Skeletal muscle cell (primary cell): ENCODE data around the gene DIAPH2.

Source experiments
- DNase-seq: peaks from one replicate; pipeline ENCODE4 v3.0.0-alpha.2; 2010; ENCODE audit warnings: low read depth
- H3K4me3 ChIP-seq: 2 replicates; pipeline ENCODE4 v1.5.1; 2011; ENCODE audit warnings: low read depth, mild to moderate bottlenecking, control low read depth, low read length, moderate library complexity

Gene DIAPH2

DNA sequence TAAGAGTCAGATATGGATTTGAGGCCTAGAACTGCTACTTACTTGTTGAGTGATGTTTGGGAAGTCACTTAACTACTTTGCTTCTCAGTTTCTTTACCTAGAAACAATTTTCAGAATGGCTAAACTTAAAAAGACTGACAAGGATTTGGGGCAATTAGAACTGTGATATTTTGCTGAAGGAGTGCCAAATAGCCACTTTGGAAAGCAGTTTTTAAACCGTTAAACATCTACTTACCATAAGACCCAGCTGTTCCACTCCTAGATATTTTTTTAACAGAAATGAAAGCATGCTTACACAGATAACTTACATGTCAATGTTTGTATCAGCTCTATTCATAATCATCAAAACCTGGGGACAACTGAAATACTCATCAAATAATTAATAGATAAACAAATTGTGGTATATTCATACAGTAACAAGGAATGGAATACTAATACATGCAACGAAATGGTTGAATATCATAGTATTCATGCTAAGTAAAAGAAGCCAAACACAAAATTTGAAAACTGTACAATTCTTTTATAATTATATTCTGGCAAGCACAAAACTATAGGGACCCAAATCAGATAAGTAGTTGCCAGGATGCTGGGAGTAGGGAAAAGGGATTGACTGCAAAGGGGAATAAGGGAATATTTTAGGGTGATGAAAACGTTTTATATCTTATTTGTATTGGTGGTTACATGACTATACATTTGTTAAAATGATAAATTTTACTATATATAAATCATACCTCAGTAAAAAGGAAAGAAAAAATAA is 223.1 kb downstream of the DIAPH2 start:
- no peak overlapping the region for H3K4me3 ChIP-seq
- no peak for DNase-seq

DNA sequence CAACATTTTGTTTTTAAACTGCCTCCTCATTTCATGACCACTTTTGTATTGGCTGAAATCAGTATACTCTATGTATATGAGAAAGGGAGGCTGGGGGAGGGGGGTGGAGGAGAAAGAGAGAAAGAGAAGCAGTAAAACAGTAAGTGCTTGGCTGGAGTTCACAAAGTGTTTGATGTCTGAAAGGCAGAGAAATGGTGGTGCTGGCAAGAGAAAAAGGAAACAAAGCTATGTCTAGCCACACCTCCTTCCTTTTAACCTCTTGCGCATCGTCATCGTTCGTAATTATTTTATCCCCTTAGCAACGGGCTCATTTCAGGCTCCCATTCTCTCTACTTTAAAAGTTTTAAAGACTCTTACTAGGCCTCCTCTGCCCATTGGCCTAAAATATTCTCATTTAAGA is 224.6 kb downstream of the DIAPH2 start:
- DNase-seq, result no peak

DNA sequence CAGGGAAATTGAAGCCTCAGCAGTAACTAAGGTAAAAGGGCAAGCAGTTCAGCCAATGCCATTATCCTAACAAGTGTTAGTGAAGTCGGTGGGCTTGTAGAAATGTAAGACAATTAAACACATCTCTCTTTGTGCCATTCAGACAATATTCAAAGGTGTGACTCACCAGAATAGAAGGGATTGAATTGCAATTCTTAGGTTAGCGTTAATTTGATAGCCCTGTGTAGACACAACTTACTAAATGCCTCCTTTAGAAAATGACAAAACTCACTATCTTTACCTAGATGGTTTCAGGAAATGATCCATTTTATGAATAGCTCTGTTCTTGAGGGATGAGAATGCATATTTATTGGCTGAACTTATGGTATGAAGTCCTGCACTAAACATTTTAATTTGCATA is 234.2 kb downstream of the DIAPH2 start:
- H3K4me3 ChIP-seq, result no peak overlapping the region

More for the DNA sequence above, 224.6 kb downstream of the DIAPH2 start:
- H3K4me3 ChIP-seq, result no peak overlapping the region

DNA sequence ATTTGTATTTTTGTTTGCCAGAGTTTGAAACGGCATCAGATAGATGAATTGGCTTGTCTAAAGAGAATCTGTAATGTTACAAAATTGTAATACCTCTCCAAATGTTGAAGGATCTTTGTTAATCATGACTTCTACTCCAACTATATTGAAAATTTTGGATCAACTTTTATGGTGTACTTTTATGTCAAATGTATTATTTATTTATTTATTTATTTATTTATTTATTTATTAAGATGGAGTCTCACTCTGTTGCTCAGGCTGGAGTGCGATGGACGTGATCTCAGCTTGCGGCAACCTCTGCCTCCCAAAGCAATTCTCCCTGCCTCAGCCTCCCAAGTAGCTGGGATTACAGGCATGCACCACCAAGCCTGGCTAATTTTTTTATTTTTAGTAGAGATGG is 235.0 kb downstream of the DIAPH2 start:
- DNase-seq, result no peak

More for the DNA sequence above, 234.2 kb downstream of the DIAPH2 start:
- no peak for DNase-seq

DNA sequence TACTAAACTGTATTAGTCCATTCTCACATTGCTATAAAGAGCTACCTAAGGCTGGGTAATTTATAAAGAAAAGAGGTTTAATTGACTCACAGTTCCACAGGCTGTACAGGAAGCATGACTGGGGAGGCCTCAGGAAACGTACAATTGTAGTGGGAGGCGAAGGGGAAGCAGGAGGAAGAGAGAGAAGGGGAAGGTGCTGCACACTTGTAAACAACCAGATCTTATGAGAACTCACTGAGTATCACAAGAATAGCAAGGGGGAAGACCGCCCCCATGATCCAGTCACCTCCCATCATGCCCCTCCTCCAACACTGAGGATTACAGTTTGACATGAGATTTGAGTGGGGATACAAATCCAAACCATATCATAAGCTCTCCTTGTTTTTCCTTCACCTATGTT is 239.9 kb downstream of the DIAPH2 start:
- DNase-seq, result no peak
- H3K4me3 ChIP-seq, result no peak overlapping the region

More for the DNA sequence above, 235.0 kb downstream of the DIAPH2 start:
- no peak overlapping the region for H3K4me3 ChIP-seq

DNA sequence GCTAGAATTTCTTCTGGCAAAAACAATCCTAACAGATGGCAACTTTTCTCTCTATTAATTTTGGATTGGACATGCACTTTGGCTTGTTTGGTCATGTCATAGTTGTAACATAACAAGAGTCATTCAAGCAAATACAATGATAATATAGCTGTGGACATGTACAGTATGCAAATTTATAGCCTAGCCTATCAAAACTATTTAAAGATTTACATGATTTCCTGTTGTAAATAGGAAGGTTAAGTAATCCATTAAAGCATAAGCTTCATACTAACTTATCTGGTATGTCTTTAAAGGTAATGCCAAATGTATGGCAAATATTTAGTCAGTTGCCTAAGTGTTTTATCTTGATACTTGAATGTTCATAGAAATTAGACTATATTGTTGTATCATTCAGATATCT is 244.4 kb downstream of the DIAPH2 start:
- H3K4me3 ChIP-seq, result no peak overlapping the region
- no peak for DNase-seq

DNA sequence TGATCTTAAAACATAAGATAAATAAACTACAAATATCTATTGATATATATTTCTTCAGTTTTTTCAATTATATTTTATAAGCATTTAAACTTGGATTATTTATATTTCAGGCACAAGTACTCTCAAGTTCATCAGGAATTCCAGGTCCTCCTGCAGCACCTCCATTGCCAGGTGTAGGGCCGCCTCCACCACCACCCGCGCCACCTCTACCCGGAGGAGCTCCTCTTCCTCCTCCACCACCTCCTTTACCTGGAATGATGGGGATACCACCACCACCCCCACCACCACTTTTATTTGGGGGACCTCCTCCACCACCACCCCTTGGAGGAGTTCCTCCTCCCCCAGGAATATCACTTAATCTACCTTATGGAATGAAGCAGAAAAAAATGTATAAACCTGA is 273.1 kb downstream of the DIAPH2 start:
- H3K4me3 ChIP-seq, result no peak overlapping the region
- DNase-seq, result no peak

DNA sequence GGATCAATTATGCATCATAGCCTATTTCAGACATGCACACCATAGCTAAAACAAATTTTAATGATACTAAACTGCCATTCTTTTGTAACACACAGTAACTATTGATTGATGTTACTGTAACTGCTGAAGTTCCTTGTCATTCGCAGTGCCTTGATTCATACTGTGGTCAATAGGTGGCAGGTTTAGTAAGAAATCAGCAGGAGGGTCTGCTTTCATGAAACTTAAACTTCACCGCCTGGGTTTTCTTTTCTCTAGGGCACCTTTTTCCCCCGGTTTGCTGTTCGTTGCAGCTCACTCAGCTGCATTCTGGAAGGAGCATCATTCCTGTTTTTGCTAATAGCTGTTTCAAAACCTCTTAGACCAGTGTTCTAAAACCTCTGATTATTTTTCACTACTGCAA is 287.2 kb downstream of the DIAPH2 start:
- DNase-seq, result no peak
- no peak overlapping the region for H3K4me3 ChIP-seq

DNA sequence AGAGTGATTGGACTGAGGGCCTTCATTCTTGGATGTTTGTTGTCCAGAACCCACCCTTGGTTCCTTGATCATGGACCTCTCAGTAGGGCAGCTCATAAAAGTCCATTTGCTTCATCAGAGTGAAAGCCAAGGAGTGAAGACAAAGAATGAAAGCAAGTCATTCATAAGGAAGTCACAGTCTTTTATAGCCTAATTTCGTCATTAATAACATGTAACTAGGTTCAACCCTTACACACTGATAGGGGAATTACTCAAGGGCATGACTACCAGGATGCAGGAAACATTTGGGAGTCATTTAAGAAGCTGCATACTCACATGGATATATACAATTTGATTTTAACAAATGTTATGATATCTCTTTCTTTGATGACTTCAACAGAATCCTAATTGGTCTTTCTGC is 294.3 kb downstream of the DIAPH2 start:
- DNase-seq, result no peak
- H3K4me3 ChIP-seq, result no peak overlapping the region

DNA sequence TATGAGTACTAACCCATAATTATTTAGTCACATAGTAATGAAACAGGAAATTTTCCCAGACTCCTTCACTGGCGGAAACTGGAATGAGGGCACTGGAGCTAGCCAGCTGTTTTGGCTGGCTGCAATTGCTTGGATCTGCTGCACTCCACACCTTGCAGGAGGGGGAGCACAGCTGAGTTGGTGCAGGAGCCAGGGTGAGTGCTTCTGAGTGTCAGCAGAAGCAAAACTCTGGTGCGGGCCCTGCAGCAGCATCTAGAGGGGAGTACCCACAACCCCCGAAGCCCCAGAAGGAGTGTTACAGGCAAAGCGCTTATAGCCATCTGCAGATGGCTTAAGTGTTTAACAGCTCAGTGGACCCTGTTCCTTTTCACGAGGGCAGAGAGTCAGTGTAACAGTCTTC is 295.1 kb downstream of the DIAPH2 start:
- no peak overlapping the region for H3K4me3 ChIP-seq
- DNase-seq, result no peak

DNA sequence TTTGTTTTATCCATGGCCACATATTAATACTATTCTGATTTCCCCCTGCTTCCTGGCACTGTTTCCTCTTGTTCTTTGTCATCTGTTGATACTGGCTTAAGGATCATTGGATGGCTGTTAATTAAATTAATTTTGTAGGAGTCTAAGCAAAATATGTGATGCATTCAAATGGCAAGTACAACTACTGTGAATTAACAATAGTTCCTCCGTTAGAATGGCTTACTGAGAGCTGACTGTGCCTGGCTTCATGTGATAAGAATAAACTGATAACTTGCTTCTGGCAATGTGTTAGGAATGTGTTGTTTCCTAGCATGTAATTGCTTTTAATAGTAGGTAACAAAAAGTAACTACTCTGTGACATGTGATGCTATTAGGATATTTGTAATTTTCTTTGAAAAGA is 297.5 kb downstream of the DIAPH2 start:
- H3K4me3 ChIP-seq, result no peak overlapping the region
- no peak for DNase-seq

DNA sequence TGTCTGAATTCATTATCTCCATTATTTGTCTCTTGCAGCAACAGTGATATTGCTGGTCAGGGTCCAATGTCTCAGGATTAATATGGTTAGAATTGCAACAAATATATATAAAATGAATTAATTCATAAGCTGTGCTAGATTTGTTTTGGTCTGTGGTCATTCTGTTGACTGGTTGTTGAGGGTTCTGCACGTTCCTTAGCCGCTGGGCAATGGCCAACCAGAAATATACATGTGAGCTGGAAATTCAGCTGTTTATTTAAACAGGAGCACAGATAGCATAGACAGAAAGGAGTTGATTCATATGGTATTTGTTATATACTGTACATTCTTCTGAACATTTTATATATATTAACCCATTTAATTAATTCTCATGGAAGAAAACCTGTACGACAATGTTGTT is 299.9 kb downstream of the DIAPH2 start:
- no peak for DNase-seq
- no peak overlapping the region for H3K4me3 ChIP-seq

DNA sequence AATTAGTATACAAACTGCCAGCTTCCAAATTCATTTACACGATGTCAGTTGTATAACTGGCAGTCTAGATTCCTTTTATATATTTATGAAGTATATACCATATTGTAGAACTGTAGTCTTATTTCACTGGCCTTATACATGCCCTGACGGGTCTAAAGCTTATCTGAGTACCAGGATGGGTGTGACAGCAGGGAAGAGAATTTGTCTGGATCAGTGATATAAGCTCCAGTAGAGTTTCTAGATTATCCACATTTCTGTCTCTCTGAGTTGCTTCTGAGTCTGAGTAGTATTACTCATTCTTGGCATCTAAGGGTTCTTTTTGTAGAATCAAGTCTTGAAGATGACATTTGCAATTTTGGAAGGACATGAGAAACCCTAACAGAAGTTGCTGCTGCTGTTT is 300.4 kb downstream of the DIAPH2 start:
- DNase-seq, result no peak
- no peak overlapping the region for H3K4me3 ChIP-seq

DNA sequence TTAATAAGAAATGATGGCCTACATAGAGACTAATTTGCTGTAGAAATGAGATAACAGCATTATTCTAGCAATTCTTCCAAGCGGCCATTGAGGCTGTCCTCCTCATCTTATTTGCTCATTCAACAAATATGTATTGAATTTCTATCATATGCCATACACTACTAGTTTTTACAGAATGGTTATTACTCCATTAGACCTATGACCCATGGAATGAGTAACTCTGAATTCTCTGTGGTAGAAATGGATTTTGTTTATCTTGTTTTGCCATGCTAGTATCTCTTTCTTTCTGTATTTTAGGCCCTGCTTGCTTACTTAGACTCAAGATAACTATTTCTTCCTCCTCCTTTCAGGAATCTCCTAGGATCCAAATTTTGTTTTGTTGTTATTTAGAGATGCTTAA is 302.6 kb downstream of the DIAPH2 start:
- H3K4me3 ChIP-seq, result no peak overlapping the region
- peak; percentile 6 for DNase-seq

DNA sequence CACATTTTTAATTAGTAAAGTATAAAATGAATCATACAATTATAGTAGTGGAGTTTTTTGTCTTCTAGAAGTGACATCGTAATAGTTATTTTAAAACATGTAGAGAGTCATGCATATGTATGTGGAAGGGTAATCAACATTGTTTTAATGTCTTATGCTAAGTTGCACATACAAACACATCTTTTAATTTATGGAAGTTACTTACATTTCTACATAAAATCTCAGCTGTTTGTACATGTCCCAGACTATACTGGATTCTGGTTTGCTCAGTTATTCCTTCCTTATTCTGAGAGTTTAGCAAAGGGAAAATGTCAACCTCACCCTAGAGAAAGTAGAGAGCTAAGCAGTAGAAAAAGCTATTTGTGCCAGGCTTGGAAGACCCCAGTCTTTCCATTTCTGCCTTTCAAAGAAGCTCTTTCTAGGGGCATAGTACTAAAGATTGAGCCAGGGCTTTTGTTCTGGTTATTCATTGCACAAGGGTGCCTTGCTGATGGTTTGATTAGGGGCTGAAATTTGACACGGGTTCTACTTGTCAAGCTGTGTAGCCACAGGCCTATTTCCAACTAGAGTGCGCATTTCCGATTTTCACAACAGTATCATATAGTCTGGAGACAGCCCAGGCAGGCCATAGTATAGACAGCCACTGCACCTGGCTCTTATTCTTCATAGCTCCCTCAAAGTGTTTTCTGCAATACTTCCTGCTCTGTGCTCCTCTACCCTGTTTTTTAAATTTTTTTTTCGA is 305.4 kb downstream of the DIAPH2 start:
- H3K4me3 ChIP-seq, result no peak overlapping the region
- DNase-seq, result no peak

DNA sequence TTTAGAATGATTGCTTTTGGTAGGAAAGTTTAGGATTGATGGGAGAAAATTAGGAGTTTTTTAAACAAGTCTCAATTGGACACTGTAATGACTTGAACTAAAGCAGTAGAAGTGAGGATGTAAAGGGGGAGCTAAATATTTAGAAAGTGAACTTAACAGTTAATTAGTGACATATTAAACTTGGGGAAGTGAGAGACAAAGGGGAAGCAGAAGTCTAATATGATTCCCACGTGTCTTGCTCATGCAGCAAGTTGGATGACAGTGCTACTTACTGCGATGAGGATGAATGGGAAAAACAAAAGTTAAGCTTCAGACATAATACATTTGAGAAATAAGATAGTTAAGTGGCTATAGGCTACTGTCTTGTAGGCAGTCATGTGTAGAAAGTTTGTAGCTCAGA is 309.5 kb downstream of the DIAPH2 start:
- no peak for DNase-seq
- H3K4me3 ChIP-seq, result no peak overlapping the region

DNA sequence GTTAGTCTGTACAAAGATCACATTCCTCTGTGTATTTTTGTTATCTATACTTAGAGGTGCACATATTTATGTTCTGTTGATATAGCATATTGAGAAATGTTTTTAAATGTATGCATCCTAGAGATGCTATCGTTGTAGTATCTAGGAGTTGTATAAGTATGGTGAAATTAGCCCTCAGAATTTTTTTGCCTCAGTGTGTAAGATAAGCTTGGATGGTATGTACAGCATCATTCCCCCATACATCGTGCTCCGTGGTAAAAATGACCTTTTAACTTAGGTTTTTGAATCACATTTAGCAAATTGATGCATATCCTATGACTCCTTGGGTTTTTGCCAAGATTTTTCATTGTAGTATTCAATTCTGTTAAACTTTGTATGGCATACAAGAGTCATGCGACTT is 312.6 kb downstream of the DIAPH2 start:
- DNase-seq, result no peak
- H3K4me3 ChIP-seq, result no peak overlapping the region

DNA sequence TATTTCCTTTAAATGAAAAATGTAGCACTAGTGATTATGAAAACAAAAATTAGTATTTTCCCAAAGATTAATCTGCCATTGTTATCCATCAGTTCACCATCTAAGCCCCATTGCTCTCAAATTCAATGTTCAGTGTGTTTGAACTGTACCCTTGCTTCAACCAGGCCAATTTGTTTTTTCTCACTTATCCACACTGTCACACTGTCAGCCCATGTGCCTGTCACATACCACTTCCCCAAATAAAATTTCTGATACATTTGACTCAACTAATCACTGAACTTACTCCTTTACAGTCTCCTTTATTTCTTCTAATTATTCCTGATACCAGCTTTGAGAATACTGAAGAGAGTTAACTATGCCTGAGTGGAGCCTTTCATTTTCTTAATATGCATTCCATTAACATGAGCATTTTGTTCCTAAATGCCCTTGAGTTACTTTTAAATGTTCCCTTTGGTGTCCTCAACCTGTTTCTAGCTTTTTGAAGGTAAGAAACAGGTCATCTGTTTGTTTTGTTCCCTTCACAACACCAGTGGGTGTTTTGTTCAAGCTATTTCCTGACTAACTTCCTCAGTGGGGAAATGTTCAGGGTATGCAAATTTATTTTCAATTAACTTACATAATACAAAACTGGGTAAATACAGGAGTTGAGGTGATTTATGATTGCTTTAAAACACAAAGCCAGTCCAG is 316.2 kb downstream of the DIAPH2 start:
- DNase-seq, result no peak
- no peak overlapping the region for H3K4me3 ChIP-seq

DNA sequence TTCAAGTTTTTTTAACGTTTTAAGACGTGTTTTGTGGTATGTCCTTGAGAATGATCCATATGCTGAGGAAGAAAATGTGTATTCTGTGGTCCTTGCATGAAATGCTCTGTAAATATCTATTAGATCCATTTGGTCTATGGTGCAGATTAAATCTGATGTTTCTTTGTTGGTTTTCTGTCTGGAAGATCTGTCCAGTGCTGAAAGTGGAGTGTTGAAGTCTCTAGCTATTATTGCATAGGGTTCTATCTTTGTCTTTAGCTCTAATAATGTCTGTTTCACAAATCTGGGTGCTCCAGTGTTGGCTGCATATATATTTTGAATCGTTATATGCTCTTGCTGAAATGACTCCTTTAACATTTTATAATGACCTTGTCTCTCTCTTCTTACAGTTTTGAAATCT is 321.5 kb downstream of the DIAPH2 start:
- no peak overlapping the region for H3K4me3 ChIP-seq
- no peak for DNase-seq

DNA sequence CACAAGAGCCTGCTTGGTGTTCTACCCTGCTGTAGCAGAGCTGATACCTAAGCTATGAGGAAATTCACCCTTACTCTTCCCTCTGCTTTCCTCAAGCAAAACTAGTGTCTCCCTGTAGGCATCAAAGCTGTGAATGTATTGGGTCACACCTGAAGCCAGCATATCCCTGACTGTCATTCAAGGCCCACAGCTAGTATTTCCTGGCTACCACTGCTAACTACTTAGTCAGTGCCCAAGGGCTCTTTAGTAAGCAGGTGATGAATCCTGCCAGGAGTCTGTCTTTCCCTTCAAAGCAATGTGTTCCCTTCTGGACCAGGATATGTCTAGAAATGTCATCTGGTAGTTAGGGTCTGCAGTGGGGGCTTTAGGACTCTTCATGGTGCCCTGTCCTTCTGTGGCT is 324.7 kb downstream of the DIAPH2 start:
- DNase-seq, result no peak

DNA sequence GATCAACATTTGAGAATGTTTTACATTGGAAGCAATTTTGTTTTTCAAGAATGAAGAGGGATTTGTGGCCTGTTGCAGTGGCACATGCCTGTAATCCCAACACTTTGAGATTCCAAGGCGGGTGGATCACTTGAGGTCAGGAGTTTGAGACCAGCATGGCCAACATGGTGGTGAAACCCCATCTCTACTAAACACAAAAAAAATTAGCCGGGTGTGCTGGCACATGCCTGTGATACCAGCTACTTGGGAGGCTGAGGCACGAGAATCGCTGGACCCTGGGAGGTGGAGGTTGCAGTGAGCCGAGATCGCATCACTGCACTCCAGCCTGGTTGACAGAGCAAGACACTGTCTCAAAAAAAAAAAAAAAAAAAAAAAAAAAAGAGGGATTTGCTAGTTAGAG is 326.9 kb downstream of the DIAPH2 start:
- DNase-seq, result no peak
- no peak overlapping the region for H3K4me3 ChIP-seq

More for the DNA sequence above, 324.7 kb downstream of the DIAPH2 start:
- no peak overlapping the region for H3K4me3 ChIP-seq
